ENCODE data around the gene TMEM106B. TPM values are rescaled to one million over a fixed set of nuclear protein-coding genes. Genes with fewer than 3 reads are reported as not detected.

Gene TMEM106B
- total RNA-seq, 4 donors from 2014 or later = 49.2 to 88.4 (median 66.8) TPM

GRCh38 chr7:12174931-12175330, 36.2 kb upstream of the TMEM106B start:
- Histone ChIP-seq H3K9me3 (no peaks in the 10 kb centered on the region), H3K36me3 (no peaks in the 10 kb centered on the region), H3K4me1 (no peaks in the 10 kb centered on the region), H3K27ac (no peak overlapping the region), H3K4me3 (no peak overlapping the region), H3K27me3 (no peaks in the 10 kb centered on the region)
- WGBS, 2 donors (ENCODE audit: low coverage in 1 of 2) = 70 to 100% methylated on average over 1 of the region's 1 CpG
- ATAC-seq = no peak
- no peak for TF ChIP-seq POLR2A (IDR thresholded peaks at IDR 0.05)
- TF ChIP-seq EP300 (IDR thresholded peaks at IDR 0.05) = no peak
- TF ChIP-seq POLR2AphosphoS5 (IDR thresholded peaks at IDR 0.05) = no peak
- no peak for TF ChIP-seq CTCF (IDR thresholded peaks at IDR 0.05)

- H3K9me3 ChIP-seq = no peaks in the 10 kb centered on the region
- ATAC-seq = no peak
- no peaks in the 10 kb centered on the region for H3K27me3 ChIP-seq
- no peak overlapping the region for H3K27ac ChIP-seq
- H3K36me3 ChIP-seq = no peaks in the 10 kb centered on the region
- H3K4me3 ChIP-seq = no peak overlapping the region
- 65 to 100% methylated on average over 1 to 2 of the region's 2 CpGs for WGBS, 2 donors (ENCODE audit: low coverage in 1 of 2)
- no peaks in the 10 kb centered on the region for H3K4me1 ChIP-seq
- TF ChIP-seq POLR2AphosphoS5 (IDR thresholded peaks at IDR 0.05) (no peak), EP300 (IDR thresholded peaks at IDR 0.05) (no peak), POLR2A (IDR thresholded peaks at IDR 0.05) (no peak), CTCF (IDR thresholded peaks at IDR 0.05) (no peak)
These were observed 32.8 kb upstream of the TMEM106B start for GRCh38 chr7:12178317-12178716.

- H3K9me3 ChIP-seq = no peaks in the 10 kb centered on the region
These were observed 16.7 kb upstream of the TMEM106B start for GRCh38 chr7:12194426-12194825.

GRCh38 chr7:12196386-12196785, 14.7 kb upstream of the TMEM106B start:
- Histone ChIP-seq H3K27ac (no peak overlapping the region), H3K4me1 (no peaks in the 10 kb centered on the region), H3K4me3 (no peak overlapping the region), H3K36me3 (no peaks in the 10 kb centered on the region), H3K27me3 (no peaks in the 10 kb centered on the region), H3K9me3 (no peaks in the 10 kb centered on the region)
- no peak for TF ChIP-seq EP300 (IDR thresholded peaks at IDR 0.05)
- no peak for TF ChIP-seq POLR2AphosphoS5 (IDR thresholded peaks at IDR 0.05)
- TF ChIP-seq POLR2A (IDR thresholded peaks at IDR 0.05) = no peak
- 75 to 82% methylated on average over 1 to 2 of the region's 2 CpGs for WGBS, 2 donors (ENCODE audit: low coverage in 1 of 2)
- ATAC-seq = no peak

More at GRCh38 chr7:12194426-12194825, 16.7 kb upstream of the TMEM106B start:
- no peak for ATAC-seq
- TF ChIP-seq EP300 (IDR thresholded peaks at IDR 0.05) (no peak), POLR2AphosphoS5 (IDR thresholded peaks at IDR 0.05) (no peak), CTCF (IDR thresholded peaks at IDR 0.05) (no peak), POLR2A (IDR thresholded peaks at IDR 0.05) (no peak)
- no peaks in the 10 kb centered on the region for H3K27me3 ChIP-seq
- H3K4me3 ChIP-seq = no peak overlapping the region
- H3K27ac ChIP-seq = no peak overlapping the region
- H3K4me1 ChIP-seq = no peaks in the 10 kb centered on the region
- no peaks in the 10 kb centered on the region for H3K36me3 ChIP-seq

GRCh38 chr7:12199363-12199762, 11.7 kb upstream of the TMEM106B start:
- H3K36me3 ChIP-seq = no peaks in the 10 kb centered on the region
- H3K4me1 ChIP-seq = no peaks in the 10 kb centered on the region
- H3K27ac ChIP-seq = no peak overlapping the region
- H3K4me3 ChIP-seq = no peak overlapping the region
- H3K9me3 ChIP-seq = no peaks in the 10 kb centered on the region
- H3K27me3 ChIP-seq = peaks cover 3% of the 10 kb centered on the region
- ATAC-seq = no peak
- TF ChIP-seq POLR2A (IDR thresholded peaks at IDR 0.05) (no peak), POLR2AphosphoS5 (IDR thresholded peaks at IDR 0.05) (no peak), CTCF (IDR thresholded peaks at IDR 0.05) (no peak), EP300 (IDR thresholded peaks at IDR 0.05) (no peak)
